Activated CD8-positive, alpha-beta memory T cell treated with anti-CD3 and anti-CD28 coated beads for 48 hours (primary cell): ENCODE data around the gene ATP6V1B1.

ENCODE experiments used
- DNase-seq, 3 experiments: peaks; one replicate each; pipeline ENCODE4 v3.0.0-alpha.2; 2020; ENCODE audit warnings: low read depth in 2 of 3, low spot score in 2 of 3

The ATP6V1B1 gene

DNA sequence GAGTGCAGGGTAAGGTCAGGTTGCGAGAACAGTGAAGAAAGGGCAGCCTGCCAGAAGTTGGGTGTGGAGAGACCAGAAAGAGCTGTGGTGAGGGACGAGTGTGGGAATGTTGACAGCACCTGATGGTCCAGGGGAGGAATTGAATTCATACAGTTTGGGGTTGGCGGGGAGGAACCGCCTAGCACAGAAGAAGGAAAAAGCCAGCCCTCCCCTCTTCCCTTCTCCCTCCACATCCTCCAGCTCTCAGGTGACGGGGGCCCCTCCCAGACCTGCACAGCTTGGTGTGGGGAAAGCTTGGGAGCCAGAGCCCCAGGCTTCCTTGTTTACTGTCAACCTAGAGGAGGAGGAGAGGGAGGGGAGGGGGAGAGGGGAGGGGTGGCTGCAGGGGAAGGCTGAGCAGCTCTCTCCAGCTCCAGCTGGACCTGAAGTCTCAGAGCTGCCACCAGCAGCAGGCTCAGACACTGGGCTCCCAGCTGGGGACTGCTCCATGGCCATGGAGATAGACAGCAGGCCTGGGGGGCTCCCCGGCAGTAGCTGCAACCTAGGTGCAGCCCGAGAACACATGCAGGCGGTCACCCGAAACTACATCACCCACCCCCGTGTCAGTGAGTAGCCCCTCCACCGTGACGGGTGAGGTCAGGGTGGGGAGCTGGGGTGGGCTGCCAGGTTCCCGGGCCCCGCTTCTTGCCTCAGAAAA lies at the start of gene ATP6V1B1:
TSS of gene ATP6V1B1 (plus strand) at position 433 of the 697 bp plus-strand sequence. CDS start at position 488, 55 bp downstream.
- no peak for DNase-seq

- no peak for DNase-seq
These were observed 49.1 kb upstream of the ATP6V1B1 start for GRCh38 chr2:70886541-70886987.

GRCh38 chr2:70887208-70887549 lies 48.5 kb upstream of the ATP6V1B1 start:
- DNase-seq = no peak

DNA sequence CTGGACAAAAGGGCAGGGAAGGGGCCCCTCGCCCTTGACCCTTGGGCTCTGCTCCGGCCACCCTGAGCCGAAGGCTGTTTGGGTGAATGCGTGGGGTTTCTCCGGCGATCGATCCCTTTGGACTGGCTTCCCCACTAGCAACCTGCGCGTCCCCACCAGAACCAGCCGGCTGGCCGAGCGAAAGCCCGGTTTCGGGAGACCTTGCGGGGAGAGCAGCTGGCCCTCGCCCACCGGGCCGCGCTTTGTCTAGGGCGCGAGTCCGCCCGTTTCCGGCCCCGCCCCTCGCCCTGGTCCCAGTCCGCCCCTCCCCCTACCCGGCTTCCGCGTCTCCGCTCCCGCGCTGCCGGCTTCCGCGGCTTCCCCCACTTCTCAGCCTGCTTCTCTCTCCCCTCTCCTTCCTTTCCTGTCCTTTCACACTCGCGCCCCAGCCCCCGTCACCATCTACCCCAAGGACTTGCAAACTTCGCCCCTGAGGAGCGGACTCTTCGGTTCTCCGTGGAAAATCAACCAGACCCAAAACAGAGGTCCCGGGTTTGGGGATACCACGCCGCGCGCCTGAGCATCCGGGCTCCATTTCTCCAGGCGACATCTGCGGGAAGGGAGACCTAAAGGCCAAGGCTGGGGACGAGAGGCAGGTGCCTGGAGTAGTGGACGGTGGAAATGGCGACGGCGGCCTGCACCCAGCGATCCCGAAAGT lies 48.0 kb upstream of the ATP6V1B1 start:
- no peak for DNase-seq

- DNase-seq = no peak
These were observed 47.3 kb upstream of the ATP6V1B1 start for GRCh38 chr2:70888366-70888922.

- no peak for DNase-seq
These were observed 46.6 kb upstream of the ATP6V1B1 start for GRCh38 chr2:70888923-70889715.

GRCh38 chr2:70889716-70890037 lies 46.0 kb upstream of the ATP6V1B1 start:
- DNase-seq = no peak

- no peak for DNase-seq
These were observed 45.1 kb upstream of the ATP6V1B1 start for GRCh38 chr2:70890469-70891065.

- DNase-seq = no peak
These were observed 43.9 kb upstream of the ATP6V1B1 start for GRCh38 chr2:70891572-70892357.

DNA sequence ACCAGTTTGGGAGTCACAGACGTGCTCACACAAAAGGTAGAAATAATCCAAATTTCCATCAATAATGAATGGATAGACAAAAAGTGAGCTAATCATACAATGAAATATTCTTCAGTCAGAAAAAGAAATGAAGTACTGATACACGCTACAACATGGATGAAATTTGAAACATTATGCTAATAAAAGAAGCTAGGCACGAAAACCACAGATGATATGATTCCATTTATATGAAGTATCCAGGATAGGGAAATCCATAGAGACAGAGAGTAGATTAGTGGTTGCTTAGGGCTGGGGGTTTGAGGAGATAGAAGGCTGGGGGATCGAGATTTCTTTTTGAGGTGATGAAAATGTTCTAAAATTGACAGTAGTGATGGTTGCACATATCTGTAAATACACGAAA lies 43.0 kb upstream of the ATP6V1B1 start:
- DNase-seq = no peak

DNA sequence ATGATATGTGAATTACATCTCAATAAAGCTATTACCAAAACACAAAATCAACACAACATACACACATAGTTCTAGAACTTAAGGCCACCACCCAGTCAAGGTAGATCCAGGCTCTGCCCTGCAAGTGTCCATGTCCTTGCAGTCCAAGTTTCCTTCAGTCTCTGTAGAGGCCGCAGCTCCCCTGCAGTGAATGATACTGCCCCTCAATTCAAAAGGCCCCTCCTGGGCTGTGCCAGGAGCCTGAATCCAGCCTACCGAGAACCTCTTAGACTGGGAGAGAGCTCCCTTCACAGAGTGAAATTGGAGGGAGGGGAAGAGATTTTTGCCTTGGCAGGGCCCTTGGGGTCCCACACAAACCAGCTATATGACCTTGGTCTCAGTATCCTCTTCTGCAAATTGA lies 42.5 kb upstream of the ATP6V1B1 start:
- DNase-seq = no peak

DNA sequence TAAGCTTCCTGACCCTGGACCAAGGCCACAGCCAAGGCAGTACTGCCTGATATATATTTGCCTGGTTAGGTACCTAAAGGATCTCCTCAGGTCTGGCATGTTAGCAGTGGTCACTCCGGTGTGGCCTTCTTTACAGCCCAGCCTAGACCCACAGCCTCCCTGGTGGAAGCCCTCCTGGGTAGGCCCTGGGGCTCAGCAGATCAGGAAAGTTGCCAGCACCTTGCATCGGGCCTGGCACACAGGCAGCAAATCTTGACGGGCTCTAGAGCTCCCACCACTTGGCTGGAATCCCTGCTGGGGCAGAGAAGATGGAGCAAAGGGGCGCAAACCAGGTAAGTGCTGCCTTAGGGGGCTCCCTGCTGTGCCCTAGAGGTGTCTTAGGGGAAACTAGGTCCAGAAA lies 40.9 kb upstream of the ATP6V1B1 start:
- DNase-seq = no peak

DNA sequence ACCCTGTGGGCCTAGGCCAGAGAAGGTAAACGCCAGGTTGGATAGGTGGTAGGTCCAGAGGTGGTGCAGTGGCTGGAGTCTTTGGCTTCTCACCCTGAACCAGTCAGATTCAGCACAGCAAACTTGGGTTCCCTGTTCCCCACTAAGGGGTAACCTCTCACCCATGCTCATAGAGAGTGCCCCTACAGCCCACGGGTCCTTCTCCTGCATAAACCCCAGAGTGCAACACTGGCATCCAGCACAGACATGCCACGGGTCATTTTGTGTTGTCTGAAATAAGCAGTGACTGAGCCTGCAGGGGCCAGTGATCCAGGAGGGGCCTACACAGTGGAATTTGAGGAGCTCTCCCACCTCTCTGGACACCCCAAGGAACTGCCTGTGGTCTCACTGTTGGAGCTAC lies 40.5 kb upstream of the ATP6V1B1 start:
- no peak for DNase-seq

DNA sequence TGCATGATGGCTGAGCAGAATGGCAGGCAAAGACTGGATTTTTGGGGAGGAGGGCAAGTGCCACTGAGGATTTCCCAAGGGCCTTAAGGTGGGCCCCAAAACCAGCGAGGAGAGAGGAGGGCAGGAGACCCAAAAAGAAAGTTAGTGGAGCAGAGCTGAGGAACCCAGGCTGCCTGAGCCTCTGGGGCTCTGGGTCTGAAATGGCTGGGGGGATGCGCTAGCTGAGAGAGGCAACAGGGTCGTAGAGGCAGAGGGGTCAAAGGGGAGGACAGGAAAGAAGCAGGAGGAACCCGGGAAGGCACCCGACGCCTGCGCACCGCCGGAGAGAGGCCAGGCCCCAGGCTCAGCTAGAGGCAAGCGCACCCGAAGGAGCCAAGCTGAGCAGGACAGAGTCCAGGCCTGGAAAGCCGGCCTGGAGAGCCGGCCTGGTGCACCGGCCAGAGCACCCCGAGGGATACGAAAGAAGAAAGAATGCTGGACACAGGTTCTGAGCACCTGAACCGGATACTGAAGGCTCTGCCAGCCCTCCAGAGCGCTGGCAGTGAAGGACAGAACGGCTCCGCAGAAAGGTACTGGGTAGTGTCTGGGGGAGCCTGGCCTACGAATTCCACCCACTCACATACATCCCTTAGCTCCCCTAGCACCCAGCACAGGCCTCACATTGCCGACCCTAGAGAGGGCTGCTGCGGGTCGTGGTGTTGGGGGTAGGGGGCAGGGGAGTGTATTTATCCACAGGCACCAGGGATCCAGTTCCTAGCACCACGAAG lies 39.5 kb upstream of the ATP6V1B1 start:
- DNase-seq = no peak

DNA sequence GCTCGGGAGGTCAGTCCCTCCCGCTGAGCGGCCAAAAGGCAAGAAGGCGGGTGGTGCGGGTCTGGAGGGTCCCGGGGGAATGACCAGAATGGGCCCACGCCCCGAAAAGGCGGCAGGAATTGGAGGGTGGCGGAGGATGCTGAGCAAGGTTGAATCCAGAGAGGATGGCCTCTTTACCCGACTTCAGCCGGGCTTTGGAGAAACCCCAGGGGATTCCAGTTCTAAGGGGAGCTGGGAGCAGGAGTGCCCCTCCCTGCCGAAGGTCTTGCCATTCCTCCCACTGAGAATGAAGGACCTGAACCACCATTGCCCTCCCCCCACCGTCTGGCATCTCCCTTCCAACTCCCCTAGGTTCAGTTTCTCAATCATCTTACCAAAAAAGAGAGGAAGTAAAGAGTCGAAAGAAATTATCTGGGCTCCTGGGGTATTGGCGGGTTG lies 38.9 kb upstream of the ATP6V1B1 start:
- no peak for DNase-seq

DNA sequence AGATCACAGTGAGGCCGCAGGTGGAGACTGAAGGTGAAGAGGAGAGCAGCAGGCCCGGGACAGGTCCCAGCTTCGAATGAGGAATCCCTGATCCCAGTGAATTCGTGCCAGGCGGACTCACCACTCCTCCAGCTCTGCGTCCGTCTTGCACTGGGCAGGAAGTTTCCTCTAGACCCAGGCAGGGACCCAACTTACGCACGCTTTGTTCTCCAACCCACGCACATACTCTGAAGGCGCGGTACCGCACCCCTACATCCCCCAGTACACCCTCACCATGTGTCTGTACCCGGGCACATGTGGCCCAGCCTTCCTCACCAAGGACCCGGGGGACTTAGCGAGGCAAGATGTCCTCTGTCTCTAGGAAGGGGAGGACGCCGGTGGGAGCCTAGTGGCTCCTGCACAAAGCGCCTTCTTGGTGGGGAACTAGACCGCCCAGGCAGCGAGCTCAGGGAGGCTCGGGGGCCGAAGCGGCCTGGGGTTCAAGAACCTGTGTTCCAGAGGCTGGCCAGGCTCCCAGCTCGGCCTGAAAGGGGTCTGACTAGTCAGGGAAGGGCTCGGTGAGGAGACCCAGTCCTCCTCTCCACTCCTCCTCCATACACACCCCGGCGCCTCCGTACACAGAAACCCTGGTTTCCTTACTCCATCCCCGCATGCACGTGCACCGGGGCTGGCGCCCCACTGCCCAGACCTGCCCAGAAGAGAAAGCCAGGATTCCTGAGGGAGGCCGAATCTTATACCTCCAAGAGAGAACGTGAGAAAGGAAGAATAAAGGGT lies 38.3 kb upstream of the ATP6V1B1 start:
- DNase-seq = no peak

GRCh38 chr2:70897977-70898226 lies 37.8 kb upstream of the ATP6V1B1 start:
- no peak for DNase-seq

- no peak for DNase-seq
These were observed 37.1 kb upstream of the ATP6V1B1 start for GRCh38 chr2:70898363-70899240.
